ENCODE measurements around the gene NAA11.

Gene NAA11

GRCh38 chr4:79325864-79326328 is at the start of gene NAA11:
Gene NAA11, minus strand, starts transcription at chr4:79326061. Its CDS starts 184 bp downstream, at chr4:79325877.
- no peak for DNase-seq

- DNase-seq = no peak
Measured at GRCh38 chr4:79370026-79370425, 44.2 kb upstream of the NAA11 start.

DNA sequence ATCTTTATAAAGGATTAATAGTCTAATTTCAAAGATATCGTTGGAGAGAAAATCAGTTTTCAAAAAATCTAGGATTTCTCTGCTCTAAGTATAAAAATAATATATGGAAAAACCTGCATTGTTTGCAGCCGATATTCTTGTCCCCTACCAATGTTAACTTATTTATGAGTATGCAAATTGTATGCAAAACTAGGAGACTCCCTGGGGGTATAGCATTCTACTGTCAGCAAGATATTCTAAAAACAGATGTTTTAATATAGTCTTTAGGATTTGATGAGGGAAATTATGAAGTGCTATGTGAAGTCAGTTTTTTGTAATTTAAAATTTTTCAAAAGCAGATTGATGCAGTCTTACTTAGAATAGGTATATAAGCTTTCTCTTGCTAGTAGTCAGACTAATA is 41.2 kb upstream of the NAA11 start:
- no peak for DNase-seq

DNA sequence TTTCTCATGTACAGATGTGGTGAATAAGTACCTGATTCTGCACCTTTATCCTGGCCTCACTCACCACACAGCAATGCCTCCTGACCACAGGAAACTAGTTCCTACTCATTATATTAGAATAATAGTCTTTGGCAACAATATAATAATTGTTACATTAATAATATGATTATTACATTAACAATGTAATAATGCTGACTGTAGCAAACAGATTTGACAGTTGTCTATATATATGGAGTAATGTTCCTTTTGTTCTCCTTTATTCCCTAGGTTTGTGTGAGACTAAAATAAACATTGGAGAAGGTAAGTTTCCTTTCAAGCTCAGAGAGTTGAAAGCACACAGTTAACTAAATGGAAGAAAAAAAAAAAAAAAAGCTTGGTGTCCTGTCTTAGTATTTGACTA is 40.6 kb upstream of the NAA11 start:
- DNase-seq = no peak

DNA sequence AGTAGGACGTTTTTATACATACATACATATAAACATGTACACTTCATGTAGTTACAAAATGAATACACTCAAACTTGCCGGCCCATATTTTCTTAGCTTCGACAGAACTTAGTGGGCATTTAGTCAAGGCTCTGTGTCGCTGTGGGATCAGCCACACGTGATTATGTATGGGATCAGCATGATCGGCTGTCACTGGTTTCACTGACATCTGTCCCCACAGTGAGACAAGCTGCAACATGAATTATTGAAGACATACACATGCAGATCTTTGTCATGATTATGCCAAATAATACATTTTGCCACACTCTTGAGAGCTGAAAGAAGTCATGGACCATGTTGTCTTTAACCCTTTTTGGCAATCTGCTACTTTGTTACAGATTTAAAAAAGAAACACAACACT is 38.2 kb upstream of the NAA11 start:
- DNase-seq = no peak

DNA sequence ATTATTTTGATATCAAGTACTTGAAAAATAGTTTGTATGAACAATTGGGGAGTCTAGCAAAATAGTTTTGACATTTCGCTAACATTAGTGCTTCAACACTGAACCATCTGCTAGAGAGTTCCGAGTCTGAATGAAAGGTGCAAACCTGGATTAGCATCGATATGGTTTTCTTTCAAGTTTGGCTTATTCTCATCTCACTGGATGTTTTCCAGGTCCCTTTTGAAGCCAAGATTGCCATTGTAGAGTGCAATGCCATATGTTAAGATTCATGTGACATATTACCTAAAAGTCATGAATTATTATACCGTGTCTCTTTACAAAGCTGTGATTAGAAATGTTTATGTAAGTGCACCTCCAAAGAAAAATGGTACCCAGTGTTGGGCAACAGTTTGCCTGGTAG is 36.8 kb upstream of the NAA11 start:
- no peak for DNase-seq

DNA sequence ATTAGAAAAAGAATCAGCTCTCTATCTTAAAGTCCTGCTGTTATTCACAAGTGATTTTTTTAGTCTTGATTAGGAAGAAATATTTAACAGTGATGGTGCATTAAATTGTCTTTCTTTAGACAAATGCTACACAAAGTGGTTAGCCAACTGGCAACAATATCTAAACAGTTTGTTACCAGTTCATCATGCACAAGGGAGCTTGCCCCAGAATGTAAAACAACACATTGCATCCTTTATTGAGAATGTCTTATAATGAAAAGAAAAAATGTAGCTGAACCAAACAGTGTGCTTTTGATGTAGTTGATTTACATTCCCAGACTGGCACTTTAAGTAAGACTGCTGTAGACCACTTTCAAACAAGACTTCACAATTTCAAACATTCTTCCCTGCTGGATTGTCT is 34.1 kb upstream of the NAA11 start:
- DNase-seq = no peak

GRCh38 chr4:79358438-79358837 is 32.6 kb upstream of the NAA11 start:
- no peak for DNase-seq

DNA sequence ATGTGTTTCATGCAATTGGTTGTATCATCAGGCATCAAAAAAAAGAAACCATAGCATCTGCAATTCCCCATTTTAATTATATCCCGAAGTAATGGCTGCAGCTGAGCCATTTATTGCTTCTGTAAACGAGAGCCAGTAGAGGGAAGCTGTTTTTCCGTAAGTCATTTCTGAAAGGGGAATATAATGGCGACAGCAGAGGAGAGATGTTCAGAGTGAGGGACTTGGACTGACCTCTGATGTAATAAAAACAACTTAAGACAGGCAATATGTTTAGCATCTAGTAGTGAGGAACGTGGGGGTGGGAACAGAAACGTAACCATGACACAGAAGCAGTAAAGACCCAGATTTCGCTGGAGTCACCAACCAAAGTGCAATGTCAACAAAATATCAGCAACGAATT is 31.5 kb upstream of the NAA11 start:
- no peak for DNase-seq

DNA sequence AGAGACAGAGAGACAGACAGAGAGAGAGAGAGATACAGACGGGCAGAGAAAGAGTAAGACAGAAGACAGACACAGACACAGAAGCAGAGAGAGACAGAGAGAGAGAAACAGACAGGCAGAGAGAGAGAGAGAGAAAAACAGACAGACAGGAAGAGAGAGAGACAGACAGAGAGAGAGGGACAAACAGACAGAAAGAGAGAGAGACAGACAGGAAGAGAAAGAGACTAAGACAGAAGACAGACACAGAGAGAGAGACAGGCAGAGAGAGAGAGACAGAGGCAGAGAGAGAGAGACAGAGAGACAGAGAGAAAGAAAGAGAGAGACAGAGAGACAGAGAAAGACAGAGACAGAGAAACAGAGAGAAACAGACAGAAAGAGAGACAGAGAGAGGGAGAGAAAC is 27.2 kb upstream of the NAA11 start:
- DNase-seq = no peak

- no peak for DNase-seq
Measured at GRCh38 chr4:79348405-79348804, 22.5 kb upstream of the NAA11 start.

- DNase-seq = no peak
Measured at GRCh38 chr4:79341893-79342653, 16.2 kb upstream of the NAA11 start.

- no peak for DNase-seq
Measured at GRCh38 chr4:79340568-79340967, 14.7 kb upstream of the NAA11 start.

GRCh38 chr4:79338148-79338547 is 12.3 kb upstream of the NAA11 start:
- DNase-seq = no peak

DNA sequence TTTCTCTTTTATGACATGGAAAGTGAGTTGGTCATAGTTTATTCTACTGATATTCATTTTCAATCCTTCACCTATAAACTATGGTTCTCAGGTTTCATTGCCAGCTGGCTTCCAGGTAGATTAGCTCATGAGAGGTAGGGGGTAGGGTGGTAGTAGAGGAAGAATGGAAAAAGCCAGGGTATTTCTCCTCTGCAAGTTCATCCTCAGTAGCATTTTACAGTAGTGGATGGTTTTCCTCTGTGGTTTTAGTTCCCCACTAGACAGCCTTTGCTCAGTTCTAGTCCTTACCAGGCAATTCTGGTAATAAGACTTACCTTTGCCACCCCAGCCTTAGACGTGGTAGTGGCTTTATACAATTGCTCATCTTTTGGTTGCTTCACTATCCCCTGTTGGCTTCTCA is 8.9 kb upstream of the NAA11 start:
- no peak for DNase-seq

DNA sequence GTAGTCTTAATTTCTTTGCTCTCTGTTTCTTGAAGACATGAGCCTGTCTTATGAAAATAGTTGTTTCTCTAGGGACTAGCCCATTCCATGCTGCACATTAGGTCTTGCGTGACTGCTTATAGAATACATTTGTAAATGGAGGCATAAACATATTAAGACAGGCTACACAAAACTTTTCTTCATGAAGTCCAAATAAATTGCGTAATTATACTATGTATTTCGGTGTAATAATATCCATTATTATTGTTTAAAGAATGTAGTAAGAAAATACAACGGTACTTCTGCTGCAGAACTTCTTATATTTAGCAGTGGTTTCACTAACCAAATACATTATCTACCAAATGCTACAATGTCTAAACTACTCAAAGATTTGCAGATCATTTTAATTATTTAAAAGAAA is 8.5 kb upstream of the NAA11 start:
- DNase-seq = no peak

DNA sequence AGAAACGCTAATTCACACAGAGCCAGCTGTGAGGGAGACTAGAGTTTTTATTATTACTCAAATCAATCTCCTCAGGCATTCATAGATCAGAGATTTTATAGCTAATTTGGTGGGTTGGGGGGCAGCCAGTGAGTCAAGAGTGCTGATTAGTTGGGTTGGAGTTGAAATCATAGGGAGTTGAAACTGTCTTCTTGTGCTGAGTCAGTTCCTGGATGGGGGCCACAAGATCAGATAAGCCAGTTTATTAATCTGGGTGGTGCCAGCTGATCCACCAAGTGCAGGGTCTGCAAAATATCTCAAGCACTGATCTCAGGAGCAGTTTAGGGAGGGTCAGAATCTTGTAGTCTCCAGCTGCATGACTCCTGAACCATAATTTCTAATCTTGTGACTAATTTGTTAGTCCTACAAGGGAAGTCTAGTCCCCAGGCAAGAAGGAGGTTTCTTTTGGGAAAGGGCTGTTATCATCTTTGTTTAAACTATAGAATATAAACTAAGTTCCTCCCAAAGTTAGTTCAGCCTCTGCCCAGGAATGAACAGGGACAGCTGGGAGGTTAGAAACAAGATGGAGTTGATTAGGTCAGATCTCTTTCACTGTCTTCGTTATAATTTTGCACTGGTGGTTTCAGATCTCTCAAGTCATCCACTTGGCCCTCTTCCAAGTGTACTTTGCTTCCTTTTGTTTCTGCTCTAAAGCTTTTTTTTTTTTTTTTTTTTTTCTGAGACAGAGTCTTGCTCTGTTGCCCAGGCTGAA is 5.4 kb upstream of the NAA11 start:
- no peak for DNase-seq

- DNase-seq = no peak
Measured at GRCh38 chr4:79330720-79331119, 4.9 kb upstream of the NAA11 start.

DNA sequence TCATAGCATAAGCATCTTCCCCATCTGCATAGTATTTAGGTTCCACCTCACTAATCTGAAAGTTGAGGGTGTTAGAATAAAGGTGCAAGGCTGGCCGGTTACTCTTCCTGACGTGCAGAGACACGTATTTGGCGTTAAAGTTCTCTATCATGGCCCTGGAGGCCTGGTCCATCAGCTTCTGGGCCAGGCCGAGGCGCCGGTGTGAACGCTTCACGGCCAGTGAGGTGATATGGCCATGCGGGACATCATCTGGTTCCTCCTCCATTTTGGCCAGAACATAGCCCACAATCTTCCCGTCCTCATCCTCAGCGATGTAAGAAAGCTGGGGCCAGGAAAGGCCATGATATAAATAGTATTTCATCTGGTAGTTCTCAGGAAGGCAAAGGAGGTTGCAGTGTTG is 425 bp downstream of the NAA11 start:
- DNase-seq = no peak

GRCh38 chr4:79319975-79320374 is 5.9 kb downstream of the NAA11 start:
- DNase-seq = no peak

- no peak for DNase-seq
Measured at GRCh38 chr4:79317711-79318110, 8.2 kb downstream of the NAA11 start.

DNA sequence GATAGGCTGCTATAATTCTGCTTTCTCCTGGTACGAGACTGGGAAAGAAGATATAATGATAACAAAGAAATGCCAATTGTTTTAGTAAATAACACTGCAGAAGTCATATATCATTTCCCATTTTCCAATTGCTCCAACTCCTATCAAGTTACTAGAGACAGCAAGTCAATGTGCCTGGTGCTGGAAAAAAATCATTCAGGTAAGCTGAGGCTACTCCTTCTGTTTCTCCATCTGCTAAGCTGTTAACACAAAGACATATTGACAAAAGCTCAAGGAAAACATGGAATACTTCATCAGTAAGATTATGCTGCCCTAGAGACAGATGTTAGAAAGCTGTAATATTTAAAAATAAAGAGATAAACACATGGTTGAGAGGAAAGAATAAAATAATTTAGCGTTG is 10.0 kb downstream of the NAA11 start:
- no peak for DNase-seq

- DNase-seq = no peak
Measured at GRCh38 chr4:79311279-79311678, 14.6 kb downstream of the NAA11 start.

- DNase-seq = no peak
Measured at GRCh38 chr4:79308971-79309370, 16.9 kb downstream of the NAA11 start.

GRCh38 chr4:79308137-79308536 is 17.7 kb downstream of the NAA11 start:
- DNase-seq = no peak

All from stimulated activated CD4-positive, alpha-beta T cell treated with anti-CD3 and anti-CD28 coated beads, Interleukin-12 subunit alpha, Interleukin-12 subunit beta, amount 100 ng/mL, for 4 hours (primary cell).